ENCODE measurements around the gene CFAP100.

DNA sequence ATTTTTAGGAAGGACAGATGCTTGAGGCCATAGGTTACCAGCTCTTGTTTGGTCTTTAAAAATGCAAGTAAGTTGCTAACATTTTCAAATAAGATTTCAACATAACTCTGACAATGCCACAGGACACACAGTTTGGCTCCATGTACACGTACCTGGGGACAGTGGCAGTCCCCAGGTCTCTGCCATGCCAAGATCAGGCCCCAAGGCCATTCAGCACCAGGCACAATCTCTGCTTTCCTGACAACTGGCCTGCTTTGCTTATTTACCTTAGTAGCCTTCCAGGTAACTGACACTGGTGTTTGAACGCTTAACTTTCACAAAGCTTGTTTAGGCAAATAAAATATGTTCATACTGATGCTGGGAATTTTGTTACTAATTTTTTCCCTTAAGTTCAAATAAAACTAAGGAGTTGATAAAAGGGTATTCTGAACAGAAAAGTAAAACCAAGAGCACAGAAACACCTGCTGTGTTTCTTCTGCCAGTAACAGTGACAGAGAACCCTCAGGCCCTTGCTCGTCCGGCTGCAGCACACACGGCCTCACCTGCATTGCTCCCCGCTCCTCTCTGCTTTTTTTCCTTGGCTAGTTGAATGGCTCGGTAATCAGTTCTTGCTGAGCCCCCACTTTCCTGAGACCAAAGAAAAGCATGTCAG is 64.5 kb downstream of the CFAP100 start:
- TF ChIP-seq, protein P1, sequence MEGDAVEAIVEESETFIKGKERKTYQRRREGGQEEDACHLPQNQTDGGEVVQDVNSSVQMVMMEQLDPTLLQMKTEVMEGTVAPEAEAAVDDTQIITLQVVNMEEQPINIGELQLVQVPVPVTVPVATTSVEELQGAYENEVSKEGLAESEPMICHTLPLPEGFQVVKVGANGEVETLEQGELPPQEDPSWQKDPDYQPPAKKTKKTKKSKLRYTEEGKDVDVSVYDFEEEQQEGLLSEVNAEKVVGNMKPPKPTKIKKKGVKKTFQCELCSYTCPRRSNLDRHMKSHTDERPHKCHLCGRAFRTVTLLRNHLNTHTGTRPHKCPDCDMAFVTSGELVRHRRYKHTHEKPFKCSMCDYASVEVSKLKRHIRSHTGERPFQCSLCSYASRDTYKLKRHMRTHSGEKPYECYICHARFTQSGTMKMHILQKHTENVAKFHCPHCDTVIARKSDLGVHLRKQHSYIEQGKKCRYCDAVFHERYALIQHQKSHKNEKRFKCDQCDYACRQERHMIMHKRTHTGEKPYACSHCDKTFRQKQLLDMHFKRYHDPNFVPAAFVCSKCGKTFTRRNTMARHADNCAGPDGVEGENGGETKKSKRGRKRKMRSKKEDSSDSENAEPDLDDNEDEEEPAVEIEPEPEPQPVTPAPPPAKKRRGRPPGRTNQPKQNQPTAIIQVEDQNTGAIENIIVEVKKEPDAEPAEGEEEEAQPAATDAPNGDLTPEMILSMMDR (conservative IDR thresholded peaks at IDR 0.05; ENCODE audit: low read depth, low read length): no peak
- no peak for TF ChIP-seq RCOR1 (IDR thresholded peaks at IDR 0.05; ENCODE audit: insufficient replicate concordance, low read length)
- no peak for TF ChIP-seq NFE2L2 (IDR thresholded peaks at IDR 0.05; ENCODE audit: low read depth, low read length)
- no peak for TF ChIP-seq RAD21 (IDR thresholded peaks at IDR 0.05; ENCODE audit: low read length)
- no peak for TF ChIP-seq SMC3 (IDR thresholded peaks at IDR 0.05; ENCODE audit: low read depth, low read length)
- TF ChIP-seq BHLHE40 (IDR thresholded peaks at IDR 0.05; ENCODE audit: low read depth, low read length): no peak
- no peak for TF ChIP-seq POLR2A (IDR thresholded peaks at IDR 0.05; ENCODE audit: low read depth, low read length)
- no peak for TF ChIP-seq RFX5 (IDR thresholded peaks at IDR 0.05; ENCODE audit: low read depth, low read length)
